HG03439 (cell line): ENCODE data around the gene FBLN7.
"Not testable (repeated sequence)": the region's sequence is repeated elsewhere in the genome, so short reads cannot be mapped to it uniquely, and the experiment has no call there.

Experiments used
- ATAC-seq: cut with Tn5 transposase; IDR thresholded peaks from one replicate; pipeline ENCODE4 v1.9.1; 2021; ENCODE audit warnings: mild to moderate bottlenecking, moderate library complexity; ENCODE audit not compliant: unreplicated experiment

The FBLN7 gene

DNA sequence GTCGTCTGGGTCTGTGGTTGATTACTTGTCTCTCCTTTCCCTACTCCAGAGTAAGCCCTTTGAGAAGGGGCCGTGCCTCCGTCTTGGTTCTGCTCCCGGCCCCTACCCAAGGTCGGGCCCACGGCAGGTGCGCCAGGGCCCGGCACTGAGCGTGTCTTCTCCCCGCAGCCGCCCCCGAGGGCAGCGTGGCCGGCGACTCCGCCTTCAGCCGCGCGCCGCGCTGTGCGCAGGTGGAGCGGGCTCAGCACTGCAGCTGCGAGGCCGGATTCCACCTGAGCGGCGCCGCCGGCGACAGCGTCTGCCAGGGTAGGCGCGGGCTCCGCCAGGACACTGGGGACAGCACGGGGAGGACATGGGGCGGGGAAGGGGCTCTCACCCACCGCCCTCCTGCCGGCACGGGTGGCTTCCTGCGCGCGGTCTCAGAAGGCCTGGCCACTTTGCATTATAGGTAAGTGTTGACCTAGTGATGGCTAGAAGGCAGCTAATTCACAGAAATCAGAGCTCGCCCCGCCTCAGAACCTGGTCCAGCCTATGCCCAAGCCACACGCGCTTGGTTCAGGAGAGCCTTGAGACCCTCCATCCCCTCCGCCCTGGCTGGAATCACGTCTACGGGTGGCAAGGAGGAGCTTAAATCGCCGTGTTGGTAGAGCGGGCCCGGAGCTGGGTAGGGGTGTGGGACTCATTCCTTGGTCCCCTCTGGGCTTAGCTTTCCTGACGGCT is 43.5 kb downstream of the FBLN7 start:
- no peak for ATAC-seq

DNA sequence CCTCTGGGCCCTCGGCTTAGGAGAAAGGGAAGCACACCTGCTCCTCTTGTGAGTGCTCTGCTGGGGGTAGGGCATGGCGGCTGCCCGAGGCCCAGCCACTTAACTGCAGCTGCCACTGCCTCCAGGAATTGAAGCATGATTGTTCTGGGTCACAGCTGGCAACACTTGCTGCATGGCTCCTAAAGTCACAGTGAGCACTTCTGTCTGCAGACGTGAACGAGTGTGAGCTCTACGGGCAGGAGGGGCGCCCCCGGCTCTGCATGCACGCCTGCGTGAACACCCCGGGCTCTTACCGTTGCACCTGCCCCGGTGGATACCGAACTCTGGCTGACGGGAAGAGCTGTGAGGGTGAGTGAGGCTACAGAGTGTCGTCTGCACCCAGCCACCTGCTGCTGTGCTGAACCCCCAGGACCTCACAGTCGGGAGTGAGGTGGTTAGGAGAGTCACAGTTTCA is 44.4 kb downstream of the FBLN7 start:
- ATAC-seq, result no peak

DNA sequence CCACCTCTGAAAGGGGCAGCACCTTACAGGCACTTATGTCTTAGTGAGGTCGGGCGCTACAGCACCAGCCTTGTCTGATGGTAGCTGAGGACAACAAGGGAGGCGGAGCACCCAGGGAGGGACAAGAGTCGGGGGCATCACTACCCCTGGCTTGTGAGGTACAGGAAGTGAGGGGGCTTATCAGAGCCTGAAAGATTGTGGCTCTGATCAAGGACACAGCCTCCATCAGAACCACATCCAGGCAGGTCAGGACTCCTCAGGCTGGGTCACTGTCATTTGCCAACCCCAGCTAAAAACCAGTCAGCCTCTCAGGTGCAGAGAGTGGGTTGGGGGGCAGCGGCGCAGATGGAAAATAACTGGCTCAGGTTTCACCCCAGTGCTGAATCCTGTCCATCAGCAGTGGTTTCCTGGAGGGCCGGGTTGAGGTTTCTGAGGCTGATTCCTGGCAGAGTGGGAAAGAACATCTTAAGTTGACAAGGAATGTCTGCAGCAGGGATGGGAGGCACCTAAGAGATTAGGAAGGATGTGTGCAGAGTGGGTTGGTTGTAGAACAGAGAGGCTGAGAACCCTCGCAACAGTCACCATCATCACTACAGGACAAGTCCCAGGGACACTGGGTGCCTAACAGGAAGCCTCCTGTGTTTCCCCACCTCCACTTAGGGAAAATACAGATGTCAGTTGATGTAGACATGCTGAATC is 45.3 kb downstream of the FBLN7 start:
- no peak for ATAC-seq

DNA sequence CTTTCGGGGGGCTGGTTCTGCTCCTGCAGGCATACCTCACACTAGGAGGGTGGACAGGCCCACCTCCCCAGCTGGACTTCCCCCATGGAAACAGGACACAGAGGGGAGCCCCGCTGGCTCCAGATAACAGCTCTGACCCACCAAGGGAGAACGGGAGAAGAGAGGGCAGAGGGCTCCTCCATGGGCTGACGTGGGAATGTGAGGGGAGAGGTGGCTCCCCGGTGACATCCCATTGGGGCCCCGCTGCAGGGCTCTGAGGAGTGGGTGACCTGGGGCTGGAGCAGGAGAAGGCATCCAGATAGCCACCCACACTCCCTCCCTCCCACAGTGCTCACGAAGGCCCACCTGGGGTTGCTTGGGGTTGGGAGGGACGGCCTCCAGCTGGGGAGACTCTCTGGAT is 45.9 kb downstream of the FBLN7 start:
- no peak for ATAC-seq

DNA sequence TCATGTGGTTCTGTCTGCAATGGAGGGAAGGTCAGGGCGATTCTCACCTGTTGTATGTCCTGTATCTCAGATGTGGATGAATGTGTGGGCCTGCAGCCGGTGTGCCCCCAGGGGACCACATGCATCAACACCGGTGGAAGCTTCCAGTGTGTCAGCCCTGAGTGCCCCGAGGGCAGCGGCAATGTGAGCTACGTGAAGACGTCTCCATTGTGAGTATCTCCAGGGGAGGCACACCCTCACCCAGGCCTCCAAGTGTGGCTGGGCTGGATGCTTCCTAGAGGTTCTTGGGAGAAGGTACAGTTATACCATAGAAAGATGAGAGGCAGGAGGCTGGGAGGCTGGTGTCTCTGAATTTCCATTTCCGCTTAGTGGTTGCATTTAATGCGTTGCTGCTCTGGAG is 46.9 kb downstream of the FBLN7 start:
- no peak for ATAC-seq

DNA sequence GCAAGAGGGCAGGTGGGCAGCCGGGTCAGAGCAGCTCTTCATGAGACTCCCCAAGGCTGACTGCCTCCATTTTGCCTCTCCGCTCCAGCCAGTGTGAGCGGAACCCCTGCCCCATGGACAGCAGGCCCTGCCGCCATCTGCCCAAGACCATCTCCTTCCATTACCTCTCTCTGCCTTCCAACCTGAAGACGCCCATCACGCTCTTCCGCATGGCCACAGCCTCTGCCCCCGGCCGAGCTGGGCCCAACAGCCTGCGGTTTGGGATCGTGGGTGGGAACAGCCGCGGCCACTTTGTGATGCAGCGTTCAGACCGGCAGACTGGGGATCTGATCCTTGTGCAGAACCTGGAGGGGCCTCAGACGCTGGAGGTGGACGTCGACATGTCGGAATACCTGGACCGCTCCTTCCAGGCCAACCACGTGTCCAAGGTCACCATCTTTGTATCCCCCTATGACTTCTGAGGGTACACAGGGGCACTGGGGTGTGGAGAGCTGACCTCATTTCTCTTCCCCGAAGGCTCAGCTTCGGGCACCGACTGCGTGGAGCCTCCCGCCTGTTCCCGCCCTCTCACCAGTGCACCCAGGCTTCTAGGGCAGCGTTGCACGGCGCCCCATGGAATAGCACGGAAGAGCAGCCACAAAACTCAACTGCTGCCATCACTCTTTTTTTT is 49.0 kb downstream of the FBLN7 start:
- ATAC-seq, result no peak

DNA sequence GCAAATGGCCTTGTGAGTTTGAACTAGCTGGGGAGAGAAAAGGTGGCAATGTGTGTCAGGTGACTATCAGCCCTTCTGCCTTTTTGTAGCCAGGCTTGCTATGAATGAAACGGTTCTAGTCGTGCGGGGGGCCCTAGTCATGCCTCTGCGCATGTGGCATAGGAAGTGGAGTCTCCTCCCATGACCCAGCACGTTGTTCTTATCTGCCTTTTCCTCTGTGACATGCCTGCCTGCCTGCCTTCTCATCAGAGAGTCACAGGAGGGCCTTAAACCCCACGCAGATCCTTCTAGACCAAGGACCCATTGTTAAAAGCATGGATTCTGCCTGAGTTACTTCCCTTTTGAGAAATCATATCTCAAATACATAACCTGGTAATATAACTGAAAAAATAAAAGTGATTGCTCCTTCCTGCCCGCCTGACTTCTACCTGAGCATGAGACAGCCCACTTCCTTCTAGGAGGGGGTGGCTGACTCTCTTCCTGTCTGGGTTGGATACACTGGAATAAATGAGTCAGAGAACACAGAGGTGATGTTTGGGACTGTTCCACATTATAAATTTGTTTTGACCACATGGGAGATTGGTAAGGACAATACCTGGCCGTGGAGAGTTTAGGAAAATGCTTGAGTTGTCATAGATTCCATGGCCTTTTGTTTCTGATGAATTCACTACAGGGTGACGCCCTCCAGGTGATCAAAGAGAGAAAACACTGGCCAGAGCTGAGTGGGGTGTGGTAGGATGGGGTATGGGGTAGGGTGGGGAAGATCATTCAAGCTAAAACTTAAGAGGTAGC is 49.8 kb downstream of the FBLN7 start:
- no peak for ATAC-seq

DNA sequence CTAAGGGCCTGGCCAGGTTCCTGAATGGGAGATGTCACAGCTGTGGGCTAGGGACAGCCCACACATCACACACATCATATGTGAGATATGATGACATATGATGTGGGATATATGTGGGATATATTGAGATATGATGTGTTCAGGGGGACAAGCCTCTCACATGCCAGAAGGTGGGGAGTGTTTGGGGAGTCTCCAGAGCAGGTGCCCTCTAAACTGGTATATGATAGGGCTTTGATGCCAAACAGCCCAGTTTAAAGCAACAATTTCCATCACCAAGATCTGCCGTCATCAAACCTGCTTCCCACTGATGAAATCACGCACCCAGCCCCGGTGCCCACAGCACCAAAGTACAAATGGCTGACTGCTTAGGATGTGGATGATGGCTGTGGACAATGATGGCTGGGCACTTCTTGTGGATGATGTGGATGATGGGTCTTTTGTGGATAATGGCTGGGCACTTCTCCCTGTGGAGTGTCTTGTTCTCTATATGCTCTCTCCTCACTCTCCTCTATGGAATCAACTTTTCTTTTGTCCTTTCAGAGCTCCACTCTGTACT is 50.9 kb downstream of the FBLN7 start:
- no peak for ATAC-seq

DNA sequence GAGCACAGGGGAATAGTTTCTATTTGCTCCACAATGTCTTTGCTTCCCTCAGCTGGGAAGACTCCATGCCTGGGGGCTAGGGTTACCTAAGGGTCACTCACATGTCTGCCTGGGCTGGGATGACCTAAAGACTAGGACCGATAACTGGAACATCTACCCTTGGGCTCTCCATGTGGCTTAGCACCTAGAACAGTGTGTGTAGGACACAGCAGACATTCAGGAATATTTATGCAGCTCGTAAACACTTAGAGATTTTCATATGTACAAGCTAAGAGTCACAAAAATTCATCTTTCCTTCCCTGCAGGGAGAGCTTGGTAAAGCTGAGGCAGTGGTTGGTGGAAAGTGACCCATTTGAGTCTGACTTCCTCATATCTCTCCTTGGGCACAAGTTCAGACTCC is 55.8 kb downstream of the FBLN7 start:
- ATAC-seq, result no peak

DNA sequence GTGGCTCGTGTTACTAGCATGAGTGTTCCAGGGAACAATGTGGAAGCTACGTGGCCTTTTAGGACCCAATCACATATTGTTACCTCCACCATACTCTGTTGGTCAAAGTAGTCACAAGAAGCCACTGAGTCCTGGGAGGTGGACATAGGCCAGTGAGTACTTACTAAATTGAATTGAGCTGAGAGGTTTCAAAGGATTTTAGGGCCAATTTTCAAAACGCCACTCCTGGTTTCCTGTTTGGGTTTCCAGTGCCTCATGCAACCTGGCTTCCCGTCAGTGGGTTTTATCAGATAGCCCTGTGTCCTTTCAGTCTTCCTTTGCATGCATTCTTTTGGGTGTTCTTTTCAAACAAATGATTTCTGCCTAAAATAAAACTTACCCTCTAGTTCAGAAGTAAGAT is 56.3 kb downstream of the FBLN7 start:
- no peak for ATAC-seq

DNA sequence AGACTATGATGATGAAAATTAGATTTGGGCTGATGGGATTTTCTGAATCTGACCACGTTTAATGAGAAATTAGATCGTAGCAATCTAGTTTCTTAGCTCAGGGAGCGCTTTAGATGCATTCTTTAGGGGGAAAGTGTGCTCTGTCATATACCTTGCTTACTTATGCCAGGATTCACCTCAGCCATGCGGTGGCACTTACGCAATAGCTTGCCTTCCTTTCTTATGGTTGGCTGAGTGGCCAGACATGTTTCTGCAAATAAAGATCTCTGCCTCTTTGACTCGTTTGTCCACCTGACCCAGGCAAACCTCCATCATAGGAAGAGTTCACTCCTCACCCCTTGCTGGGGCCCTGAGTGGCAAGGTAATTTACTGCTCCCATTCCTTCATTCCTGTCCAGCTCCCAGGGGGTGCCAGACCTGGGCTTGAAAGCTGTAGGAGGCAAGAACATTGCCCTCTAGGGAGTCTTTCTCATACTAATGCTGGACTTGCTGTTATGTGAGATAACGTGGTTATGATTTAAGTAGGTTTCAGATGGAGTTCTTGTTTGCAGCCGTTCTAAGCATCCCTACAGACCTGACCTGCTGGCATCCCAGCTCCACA is 57.1 kb downstream of the FBLN7 start:
- no peak for ATAC-seq

DNA sequence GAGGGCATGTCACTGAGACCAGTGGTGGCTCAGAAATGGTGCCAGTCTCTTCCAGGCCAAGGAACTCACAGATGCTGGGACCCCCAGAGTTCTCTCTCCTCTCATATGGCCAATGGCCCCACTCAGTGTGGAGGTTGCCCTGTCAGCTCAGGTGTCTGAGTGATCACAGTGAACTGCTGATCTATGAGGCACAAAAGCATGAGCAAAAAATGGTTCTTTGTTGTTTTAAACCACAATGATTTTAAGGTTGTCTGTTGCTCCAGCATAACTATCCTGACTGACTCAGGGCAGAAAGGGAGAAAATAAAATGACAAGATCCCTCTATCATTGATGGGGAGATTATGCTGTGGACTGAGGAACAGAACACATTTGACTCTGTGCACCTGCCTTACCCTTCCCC is 57.8 kb downstream of the FBLN7 start:
- no peak for ATAC-seq

DNA sequence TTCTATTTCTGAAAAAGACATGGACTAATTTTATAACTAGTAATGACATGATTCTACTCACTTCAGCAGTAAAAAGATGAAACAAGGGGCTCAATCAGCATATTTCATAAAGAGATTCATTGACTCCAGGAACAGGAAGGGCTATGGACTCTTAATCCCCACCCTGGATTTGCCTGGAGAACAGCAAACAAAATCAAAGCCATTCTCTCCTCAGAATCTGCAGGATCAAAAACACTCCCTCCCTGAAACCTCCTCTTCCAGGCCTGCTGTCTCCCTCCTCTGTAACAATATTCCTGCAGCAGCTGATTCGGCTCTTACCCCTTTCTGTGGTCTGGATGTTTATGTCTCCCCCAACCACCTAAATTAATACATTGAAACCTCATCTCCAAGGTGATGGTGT is 59.7 kb downstream of the FBLN7 start:
- no peak for ATAC-seq

DNA sequence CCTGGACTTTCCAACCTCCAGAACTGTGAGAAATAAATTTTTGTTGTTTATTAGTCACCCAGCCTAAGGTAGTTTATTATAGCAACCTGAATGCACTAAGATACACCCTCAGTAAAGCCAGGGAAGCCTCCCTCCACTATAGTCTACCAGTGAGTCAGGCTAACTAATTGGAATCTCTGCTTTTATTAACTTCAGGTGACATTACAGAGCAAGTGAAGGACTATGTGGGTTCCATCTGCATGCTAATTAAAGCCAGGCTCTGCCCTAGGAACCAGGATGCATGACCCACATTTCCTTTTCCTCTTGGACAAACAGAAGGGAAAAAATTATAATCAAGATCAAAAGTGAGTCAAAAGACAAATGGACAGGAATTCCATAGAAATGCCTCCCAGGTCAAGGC is 60.6 kb downstream of the FBLN7 start:
- ATAC-seq, result no peak

DNA sequence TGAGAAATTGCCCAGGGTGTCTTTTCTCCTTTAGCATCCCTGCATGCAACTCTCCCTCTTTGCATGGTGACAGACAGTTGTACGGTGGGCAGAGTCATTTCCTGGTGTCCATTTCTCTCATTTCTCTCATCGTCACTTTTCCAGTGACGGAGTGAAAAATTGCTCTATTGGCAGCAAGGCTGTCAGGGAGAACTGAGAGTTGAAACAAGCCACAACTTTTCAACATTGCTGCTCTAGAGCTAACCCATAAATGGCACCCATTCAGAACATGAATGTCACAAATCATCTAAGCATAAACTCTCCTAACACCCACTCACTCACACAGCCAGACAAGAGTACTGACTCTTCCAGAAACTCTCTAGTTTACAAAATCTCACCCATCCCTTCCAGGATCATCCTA is 61.0 kb downstream of the FBLN7 start:
- no peak for ATAC-seq

DNA sequence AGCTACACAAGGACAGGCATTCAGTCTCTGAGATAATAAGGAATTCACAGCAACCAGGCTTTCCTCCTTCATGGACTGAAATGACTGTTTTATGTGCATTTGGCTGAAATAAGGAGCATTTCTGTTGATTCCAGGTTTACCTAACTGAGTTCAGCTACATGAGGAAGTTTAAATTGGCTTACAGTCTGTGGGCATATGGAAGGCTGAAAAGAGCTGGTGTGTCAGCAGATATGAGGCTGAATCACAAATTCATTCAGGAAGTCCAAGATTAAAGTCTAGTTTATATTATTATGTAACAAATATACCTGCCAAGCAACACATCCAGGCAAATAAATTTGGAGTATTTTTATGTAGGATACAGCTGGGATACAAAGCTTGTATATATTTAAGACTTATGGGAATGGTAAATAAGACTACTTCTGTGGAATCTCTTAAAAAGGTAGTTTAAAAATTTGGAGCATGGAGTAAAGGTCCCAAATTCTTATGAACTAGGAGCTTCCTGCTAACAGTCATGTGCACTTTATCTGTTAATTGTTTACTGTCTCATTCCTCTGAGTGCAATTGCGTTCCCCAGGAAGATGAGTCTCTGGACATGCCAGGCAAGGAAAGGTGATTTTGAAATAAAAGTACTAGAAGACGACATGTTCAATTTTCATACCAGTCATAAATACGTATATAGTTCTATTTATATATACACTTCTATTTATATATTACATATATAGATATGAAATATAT is 63.7 kb downstream of the FBLN7 start:
- ATAC-seq, result no peak

DNA sequence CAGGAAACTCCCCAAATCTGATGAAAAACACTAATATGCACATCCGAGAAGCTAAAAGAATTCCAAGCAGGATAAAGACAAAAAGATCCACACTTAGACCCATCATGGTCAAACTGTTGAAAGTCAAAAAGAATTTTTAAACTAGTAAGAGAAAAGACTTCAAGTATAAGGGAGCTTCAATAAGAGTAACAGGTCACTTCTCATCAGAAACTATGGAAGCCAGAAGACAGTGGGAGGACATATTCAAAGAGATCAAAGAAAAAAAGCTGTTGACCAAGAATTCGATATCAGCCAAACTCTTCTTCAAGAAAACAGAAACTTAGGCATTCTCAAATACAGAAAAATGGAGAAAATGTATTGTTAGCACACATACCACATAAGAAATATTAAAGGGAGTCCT is 66.2 kb downstream of the FBLN7 start:
- ATAC-seq, result no peak

DNA sequence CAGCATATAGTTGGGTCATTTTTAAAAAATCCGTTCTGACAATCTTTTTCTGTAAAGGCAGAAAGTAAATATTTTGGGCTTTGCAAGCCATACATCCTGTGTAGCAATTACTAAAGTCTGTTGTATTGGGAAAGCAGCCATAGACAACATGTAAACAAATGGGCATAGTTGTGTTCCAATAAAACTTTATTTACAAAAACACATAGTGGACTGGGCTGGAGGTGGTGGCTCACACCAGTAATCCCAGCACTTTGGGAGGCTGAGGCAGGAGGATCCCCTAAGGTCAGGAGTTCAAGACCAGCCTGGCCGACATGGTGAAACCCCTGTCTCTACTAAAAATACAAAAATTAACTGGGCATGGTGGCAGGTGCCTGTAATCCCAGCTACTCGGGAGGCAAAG is 69.7 kb downstream of the FBLN7 start:
- not testable (repeated sequence) for ATAC-seq

DNA sequence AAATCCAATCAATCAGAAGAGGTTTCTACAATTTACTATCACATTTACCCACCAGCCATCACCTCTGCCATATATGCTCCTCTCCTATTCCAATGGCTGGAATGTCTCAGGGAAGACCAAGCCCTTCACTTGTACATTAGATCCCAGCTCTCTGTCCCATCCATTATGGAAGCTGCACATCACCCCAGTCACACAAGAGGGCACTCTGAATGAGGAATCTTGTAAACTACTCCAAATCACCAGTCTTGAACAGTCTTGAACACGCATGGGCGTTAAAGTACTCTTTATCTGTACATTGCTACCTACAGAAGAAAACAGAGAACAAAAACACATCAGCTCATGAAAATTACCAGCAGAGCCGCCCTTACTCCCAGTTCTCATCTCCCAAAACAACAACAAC is 78.0 kb downstream of the FBLN7 start:
- no peak for ATAC-seq

DNA sequence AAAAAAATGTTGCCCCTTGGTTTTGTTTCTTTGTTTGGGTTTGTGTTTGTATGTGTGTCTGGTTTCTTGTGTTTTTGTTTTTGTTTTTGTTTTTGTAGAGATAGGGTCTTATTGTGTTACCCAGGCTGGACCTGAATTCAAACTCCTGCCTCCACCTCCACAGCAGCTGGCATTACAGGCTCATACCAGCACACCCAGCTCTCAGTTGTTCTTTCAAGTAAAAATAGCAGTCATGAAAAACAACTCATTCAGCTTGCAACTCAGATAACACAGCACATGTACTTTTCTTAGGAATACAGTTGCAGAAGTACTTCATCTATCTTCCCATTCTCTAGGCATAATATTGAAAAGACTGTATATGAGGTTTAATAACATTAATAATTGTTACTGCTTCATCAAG is 79.7 kb downstream of the FBLN7 start:
- no peak for ATAC-seq
